Measurements from ENCODE around the gene ATP5F1C.

The ATP5F1C gene

GRCh38 chr10:7853226-7853842, 65.4 kb downstream of the ATP5F1C start:
- TF ChIP-seq CTCF (conservative IDR thresholded peaks at IDR 0.05; ENCODE audit: low read depth) = no peak
- ChIA-PET POLR2A (ENCODE audit: low non-redundant PET) (no interaction called here), CTCF (no interaction called here)
- no peak for DNase-seq (ENCODE audit: low spot score)
- no peak overlapping the region for H3K27ac ChIP-seq

- no peak for DNase-seq (ENCODE audit: low spot score)
- ChIA-PET CTCF (no interaction called here), POLR2A (ENCODE audit: low non-redundant PET) (no interaction called here)
- no peak overlapping the region for H3K27ac ChIP-seq
- TF ChIP-seq CTCF (conservative IDR thresholded peaks at IDR 0.05; ENCODE audit: low read depth) = no peak
Observed at GRCh38 chr10:7853890-7854289, 65.9 kb downstream of the ATP5F1C start.

DNA sequence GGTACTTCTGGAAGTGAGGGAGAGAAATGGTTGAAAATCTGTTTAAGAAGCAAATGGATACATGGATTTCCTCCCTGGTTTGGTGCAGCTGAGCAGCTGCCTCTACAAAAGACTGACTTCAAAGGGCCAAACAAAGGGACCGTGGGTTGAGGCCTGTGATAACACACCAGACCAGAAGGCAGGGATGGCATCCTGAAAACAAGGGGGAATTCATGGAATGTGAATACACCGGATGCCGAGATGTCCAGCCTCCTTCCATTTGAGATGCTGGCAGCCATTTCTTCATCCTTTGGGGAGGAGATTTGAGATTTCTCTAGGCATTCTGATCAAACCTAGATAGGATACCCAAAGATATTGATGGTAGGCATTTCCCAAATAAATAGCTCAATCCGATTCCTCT, 67.2 kb downstream of the ATP5F1C start:
- ChIA-PET POLR2A (ENCODE audit: low non-redundant PET) (no interaction called here), CTCF (interaction anchor here (1.2 kb wide), 1 partner anchor 168 kb away, joined by 4 read pairs; no protein-coding TSS in a partner anchor)
- no peak for TF ChIP-seq CTCF (conservative IDR thresholded peaks at IDR 0.05; ENCODE audit: low read depth)
- DNase-seq (ENCODE audit: low spot score) = no peak
- no peak overlapping the region for H3K27ac ChIP-seq

DNA sequence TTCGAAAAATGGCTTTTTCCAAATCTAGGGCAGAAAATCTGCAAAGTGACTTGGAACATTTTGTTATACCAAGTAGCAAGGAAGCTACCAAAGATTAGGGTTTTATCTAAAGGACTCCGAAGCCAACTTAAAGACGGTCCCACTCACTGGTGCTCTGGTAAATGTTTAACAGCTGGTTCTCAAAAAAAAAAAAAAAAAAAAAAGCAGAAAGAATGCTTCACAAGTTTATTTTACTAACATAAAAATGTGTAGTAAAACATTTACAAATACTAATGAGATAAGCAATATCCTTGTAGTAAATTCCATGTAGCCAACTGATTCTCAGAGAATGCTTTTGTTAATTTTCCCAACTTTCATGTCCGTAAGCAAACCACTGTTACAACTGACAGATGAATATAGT, 68.7 kb downstream of the ATP5F1C start:
- no peak for TF ChIP-seq CTCF (conservative IDR thresholded peaks at IDR 0.05; ENCODE audit: low read depth)
- no peak for DNase-seq (ENCODE audit: low spot score)
- POLR2A ChIA-PET (ENCODE audit: low non-redundant PET) = no interaction called here
- no peak overlapping the region for H3K27ac ChIP-seq
- CTCF ChIA-PET = interaction anchor here (0.5 to 1.2 kb wide), 2 partner anchors 10 to 218 kb away, joined by 3 to 4 read pairs; no protein-coding TSS in a partner anchor

- no peak overlapping the region for H3K27ac ChIP-seq
- ChIA-PET CTCF (interaction anchor here (0.5 to 1.2 kb wide), 2 partner anchors 9 to 217 kb away, joined by 3 to 4 read pairs; no protein-coding TSS in a partner anchor), POLR2A (ENCODE audit: low non-redundant PET) (no interaction called here)
- TF ChIP-seq CTCF (conservative IDR thresholded peaks at IDR 0.05; ENCODE audit: low read depth) = no peak
- no peak for DNase-seq (ENCODE audit: low spot score)
Observed at GRCh38 chr10:7857262-7857661, 69.3 kb downstream of the ATP5F1C start.
